Measurements from ENCODE around the gene PITX1.

Gene PITX1

DNA sequence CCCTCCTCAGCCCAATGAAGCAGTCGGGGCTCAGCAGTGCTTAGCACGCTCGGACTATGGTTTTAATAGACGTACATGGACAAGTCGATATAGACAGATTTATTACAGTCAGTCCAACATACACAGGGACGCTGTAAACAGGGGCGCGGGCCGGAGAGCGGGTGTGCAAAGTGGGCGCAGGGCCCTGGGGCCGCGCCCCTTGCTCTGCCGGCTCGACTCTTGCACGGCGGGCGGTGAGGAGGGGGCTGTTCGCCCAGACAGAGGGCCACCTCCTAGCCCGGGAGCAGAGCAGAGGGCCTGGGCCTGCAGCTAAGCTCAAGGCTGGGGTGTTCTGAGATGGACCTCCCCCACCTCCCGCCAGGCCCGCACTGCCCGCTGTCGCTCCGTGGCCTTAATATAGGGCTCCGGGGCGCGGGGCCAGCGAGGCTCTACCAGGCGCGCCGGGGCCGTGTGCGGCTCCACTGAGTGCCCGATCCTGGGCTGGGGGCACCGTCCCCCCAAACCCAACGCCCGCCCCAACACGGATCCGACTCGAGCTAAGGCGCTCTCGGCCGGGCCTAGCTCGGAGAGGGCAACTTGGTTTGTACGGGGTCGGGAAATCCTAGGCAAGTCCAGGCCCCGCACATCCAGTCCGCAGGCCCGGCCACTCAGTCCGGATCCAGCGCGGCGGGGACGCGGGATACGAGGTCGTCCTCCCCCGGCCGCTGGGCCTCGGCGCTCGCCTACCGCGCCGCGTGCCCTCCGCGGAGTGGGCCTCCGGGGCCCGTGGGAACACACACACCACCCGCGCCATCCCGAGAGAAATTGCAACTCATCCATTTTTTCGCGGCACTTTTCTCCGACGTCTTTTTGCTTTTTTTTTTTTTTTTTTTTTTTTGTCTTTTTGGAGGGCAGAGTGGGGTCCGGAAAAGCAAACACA lies 6.1 kb downstream of the PITX1 start:
- no peak for DNase-seq

DNA sequence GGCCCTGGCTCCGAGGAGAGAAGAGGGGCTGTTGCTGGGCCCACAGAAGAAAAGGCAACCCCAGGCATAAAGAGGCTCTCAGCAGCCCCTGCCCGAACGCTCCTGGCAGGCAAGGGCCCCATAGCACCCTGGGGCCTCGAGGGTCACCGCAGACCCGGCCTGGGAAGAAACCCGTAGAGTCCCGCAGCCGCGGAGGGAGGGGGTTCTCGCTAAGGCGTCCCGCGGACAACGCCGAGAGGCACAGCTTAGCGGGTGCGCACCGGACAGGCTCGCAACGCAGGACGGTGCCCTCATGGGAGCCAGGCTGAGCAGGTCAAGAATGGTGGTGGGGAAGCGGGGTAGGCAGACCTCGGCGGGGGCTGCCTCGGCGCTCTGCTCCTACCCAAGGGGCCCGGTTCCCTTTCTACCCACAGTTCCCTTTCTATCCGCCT lies 6.7 kb downstream of the PITX1 start:
- DNase-seq = no peak

DNA sequence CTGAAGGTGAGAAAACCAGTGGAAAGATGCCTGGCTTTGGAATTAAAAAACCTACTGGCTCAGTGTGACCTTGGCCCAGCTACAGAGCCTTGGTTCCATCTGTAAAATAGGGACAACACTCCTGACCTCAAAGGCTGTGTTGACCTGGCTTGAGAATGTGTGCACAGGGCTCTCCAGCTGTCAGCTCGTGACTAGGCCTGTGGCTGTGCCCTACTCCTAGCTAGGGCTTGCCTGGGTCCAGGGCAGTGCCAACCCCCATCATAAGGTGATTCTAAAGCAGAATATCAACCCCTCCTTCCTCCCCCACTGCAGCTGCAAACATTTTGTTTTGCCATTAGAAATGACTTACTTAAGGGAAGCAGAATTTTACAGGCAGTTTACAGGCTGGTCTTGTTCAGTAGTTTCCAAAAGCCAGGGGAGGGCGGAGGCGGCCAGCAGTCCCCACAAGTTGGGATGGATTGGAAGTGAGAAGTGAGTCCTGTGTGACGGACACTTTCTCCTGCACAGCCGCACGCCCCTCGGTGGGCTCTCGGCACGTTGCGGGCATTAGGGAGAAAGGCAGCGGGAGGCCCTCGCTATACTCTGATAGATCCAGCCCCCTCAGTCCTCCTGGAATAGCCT lies 7.3 kb downstream of the PITX1 start:
- no peak for DNase-seq

DNA sequence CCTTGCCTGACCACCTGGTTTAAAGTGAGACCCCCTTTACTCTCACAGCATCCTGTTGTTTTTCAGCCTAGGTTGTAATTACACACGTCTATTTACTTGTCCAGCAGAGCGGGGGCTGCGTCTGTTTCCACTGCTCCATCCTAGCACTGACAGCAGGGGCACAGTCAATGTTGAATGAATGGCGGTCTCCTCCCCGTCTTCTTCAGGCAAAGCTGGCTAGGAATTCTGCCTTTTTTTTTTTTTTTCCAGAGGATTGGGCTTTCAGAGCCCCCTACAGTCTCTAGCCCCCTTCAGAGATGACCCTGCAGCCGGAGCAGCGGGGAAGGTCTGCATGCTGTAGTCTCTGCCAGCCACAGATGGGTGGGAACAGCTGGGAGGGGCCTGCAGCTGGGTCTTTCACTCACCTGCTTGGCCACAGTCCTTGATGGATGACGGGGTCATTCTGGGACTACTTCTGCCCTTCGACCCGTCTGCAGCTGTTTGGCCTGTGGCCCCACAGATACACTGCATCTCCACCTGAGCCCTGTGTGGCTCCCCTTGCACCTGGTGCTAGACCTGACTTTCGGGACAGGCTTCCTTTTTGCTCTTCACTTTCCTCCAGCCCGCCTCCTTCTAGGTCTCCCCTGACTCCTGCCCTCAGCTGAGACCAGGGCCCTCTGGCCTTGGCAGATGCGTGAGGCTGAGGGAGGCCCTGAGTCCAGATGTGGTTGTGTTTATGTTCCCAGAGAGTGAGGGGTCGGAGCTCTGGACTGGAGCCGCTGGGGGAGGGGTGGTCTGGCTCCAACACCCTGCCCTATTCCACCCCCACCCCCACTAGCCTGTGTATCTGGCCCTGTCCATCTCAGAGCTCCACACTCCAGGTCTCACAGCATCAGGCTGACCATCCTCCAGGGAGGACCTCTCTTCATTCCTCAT lies 8.0 kb downstream of the PITX1 start:
- DNase-seq = no peak

DNA sequence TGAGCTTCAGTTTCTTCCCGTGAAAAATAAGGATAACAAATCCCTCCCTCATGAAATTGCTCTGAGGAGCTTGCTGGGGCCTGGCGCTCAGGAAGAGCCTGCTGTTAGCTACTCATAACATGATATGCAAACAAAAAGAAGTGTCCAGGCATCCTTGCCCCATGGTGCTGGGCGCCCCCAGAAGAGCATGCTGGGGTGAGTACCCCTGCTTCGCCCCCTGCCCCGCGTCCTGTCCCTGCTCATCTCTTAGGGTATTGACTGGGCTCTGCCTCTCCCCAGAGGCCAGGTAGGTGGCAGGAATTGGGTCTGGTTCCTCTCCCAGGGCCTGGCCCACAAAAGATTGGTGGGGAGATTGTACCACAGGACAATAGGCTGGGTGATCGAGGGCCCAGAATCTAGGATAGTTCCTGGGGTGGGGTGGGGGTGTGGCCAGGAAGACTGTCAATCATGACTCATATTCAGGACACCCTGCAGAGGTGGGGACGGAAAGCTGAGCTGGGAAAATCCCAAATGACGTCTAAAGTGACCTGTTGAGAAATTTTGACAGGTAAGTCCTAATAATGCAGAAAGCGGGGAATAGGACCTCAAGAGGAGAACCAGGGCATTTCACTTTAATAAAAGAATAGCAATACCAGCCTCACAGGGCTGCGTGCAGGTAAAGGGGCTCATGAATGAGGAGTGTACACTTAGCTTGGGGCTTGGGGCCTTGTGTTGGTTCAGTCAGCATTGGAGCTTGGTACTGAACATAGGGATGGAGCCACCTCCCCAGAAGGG lies 8.9 kb downstream of the PITX1 start:
- DNase-seq = no peak

DNA sequence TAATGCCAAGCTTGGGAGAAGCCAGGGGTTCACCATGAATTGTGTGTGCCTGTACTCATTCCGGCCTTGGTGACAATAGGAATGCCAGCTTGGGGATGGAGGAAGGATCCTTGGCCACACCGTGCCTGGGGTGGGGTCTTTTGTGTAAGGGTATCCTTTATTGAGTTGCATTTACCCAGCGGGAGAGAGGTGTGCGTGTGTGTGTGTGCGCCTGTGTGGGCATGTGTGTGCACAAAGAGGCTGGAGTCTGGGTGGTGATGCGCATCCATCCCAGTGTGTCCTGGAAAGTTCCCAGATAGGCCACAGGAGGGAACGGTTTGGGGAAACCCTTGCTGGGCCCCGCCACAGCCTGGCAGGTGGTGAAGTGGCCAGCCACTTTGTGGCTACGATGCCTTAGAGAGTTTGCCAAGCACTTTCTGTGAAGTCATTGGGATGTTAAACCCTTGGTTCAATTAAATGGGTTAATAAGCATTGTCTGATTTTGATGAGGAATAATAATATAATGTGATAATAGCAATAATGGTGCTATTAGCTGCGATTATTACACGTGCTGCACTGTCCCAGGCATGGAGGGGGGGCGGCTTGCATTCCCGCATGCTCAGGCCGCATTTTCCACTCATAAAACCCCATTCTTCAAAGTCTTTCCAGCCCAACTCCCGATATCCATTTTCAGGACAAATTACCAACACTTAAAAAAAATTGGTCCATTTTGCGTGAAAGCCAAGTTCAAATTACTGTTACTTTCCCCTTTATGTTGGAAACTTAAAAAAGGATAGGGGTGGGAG lies 13.7 kb downstream of the PITX1 start:
- no peak for DNase-seq

DNA sequence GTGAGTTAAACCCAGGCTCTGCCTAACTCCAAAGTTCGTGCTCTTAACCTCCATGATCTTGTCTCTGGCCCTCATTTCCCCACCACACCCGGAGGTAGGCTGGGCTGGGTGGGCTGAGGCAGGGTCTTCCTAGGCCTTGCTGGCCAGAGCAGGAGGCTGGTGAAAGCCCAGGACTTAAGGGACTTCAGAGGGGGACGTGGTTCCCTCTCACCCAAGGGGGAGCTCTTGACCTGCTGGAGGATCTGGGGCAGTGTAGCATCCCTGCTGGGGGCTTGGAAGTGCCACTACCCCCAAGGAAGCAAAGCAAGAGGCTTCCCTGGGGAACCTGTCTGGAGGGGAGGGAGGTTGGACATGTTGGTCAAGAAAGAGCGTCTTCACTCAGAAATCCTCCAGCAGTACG lies 14.7 kb downstream of the PITX1 start:
- no peak for DNase-seq

DNA sequence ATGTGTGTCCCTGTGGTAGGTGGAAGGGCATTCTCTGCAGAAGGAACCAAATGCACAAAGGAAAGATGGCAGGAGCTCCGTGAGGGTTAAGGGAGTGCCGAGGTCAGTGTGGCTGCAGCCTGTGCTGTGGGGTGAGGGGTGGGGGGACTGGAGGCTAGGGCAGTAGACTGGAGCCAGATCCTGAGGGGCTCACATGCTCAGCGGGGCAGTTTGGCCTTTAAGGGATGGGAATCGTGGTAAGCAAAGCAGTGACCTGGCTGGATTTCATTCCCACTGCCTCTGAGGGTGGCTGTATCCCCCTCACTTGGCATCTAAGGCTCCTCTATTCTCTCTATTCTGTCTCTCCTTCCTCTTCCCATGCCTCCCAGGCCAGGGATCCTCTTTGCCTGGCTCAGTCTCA lies 15.6 kb downstream of the PITX1 start:
- DNase-seq = no peak

DNA sequence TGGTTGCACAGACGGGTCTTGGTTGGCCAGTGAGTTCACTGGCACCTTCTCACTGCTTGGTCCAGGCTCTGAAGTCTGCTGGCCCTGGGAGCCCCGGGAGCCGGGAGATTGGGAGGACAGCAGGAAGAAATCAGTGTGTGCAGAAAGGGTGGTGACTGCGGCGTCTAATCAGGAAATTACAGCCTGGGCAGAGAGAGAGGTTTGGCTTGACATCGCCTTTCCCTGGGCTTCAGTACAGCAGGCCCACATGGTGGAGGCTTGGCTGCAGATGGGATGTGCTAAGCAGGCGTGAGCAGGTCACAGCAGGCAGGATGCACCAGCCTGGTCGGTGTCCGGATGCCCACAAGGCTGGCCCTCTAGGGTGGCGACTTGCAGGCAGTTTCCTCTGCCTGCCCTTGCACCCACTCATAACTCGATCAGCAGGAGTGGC lies 17.2 kb downstream of the PITX1 start:
- no peak for DNase-seq

DNA sequence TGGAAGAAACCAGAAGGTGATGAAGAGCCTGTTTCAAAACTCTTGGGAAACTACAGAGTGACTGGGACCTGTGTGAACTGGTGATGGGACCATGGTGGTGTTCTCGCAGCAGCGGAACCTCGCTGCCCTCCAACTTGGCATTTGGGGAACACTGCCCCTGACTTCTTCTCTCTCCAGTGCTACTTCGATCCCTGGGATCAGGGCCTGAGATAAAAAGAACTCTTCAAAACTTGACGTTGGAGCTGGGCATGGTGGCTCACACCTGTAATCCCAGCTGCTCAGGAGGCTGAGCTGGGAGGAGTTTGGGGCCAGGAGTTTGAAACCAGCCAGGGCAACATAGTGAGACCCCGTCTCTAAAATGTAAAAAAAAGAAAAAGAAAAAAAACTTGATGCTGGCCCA lies 18.1 kb downstream of the PITX1 start:
- DNase-seq = no peak

DNA sequence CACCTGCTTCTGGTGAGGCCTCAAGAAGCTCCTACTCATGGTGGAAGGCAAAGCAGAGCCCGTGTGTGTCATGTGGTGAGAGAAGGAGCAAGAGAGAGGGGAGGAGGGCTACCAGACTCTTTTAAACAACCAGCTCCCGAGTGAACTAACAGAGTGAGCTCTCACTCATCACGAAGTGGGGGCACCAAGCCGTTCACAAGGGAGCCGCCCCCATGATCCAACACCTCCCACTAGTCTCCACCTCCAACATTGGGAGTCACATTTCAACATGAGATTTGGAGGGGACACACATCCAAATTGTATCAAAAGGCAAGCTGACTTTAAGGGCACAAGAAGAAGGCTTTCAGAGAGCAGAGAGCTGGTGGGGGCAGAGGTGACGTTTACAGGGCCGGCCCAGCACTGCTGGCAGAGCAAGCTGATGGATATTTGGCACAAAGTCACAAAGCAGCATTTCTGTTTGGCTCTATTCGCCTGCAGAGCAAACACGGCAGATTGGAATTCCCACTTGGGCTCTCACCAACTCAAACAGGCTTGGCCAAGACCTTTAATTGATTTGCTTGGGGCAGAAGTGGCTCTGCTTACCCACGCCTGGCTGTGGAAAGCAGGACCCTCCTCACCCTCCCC lies 20.0 kb downstream of the PITX1 start:
- DNase-seq = no peak

DNA sequence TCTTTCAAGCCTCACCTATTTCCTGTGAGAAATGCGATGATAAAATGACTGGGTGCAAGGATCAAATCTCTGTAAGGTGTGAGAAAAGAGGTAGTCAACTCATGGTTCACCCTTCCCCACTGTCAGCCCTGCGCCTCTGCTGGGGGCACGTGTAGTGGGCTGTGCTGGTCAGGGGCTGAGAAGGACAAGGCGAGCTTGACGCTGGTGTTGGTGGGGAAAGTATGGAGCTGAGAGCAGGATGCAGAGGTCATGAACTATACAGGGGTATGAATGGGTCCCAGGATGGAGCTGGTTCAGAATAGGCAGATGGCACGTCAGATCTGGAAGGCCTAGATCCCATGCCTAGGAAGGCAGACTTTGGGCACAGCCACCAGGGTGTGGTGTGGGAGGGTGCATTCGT lies 20.6 kb downstream of the PITX1 start:
- DNase-seq = no peak

DNA sequence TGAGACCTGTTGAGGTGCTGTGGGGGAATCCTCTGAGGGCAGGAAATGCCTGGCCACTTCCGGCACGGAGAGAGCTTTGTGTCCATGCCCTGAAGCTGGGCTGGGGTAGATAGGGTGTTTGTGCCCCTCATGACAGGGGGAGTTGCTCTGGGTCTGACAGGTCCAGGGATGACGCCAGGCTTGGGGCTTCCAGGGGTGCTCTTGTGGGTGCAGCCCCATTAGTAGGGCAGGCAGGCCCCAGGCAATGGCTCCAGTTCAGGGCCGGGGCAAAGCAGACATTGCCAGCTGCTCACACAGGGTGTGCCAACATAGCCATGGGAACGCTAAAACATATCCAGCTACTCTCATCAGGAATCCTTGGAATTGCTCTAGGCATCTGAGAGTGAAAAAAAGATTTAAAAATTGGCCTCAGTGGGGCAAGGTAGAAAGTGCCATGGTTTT lies 21.1 kb downstream of the PITX1 start:
- DNase-seq = no peak

DNA sequence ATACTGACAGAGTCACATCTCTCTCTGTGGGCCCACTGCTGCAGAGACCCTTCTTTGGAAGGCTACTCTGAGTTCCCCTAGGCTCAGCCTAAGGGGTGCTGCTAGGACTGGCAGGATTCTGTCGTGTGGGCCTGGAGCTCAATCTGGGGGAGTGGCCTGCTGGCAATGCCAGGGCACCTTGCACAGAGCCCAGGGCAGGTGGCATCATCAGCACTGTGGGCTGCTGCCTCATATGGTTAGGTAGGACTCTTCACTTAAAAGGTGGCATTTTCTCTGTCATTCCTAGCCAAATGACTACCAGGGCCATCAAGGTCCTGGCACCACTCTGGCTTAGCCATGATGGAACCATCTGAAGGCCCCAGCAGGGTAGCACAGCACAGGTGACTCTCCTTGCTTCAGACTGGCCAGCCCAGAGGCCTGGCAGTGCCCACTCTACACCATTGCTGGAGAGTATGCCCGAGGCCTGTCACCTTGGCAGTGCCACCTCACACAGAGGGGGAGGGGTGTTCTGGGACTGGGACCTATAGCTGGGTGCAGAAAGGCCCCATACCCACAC lies 21.9 kb downstream of the PITX1 start:
- DNase-seq = no peak

DNA sequence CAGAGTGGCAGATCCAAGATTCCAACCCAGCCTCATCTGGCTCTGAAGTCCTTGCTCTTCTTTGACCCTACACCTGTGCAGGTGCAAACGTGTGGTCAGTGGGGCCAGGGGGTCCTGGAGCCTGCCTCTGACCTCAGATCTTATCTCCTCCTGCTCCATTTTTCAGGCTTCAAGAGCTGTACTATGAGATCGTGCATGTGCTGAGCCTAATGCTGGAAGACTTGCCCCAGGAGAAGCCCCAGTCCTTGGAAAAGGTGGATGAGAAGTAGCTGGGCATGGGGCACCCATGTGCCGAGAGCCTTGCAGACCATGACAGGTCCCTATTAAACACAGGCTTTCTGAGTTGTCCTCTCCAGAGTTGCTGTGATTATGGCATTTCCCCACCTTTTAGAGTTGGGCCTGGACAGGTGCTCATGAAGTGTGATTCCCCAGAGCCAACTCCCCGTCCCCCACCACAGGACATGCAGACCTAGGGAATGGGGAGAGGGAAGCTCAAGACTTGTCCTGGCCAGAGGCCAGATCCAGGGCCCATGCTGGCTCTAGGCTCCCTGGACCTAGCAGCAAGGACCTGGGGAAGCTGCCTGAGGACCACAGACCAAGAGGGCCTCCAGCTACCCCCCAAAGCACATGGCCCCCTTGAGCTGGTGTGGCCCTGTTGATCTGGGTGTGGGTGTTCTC lies 22.5 kb downstream of the PITX1 start:
- no peak for DNase-seq

DNA sequence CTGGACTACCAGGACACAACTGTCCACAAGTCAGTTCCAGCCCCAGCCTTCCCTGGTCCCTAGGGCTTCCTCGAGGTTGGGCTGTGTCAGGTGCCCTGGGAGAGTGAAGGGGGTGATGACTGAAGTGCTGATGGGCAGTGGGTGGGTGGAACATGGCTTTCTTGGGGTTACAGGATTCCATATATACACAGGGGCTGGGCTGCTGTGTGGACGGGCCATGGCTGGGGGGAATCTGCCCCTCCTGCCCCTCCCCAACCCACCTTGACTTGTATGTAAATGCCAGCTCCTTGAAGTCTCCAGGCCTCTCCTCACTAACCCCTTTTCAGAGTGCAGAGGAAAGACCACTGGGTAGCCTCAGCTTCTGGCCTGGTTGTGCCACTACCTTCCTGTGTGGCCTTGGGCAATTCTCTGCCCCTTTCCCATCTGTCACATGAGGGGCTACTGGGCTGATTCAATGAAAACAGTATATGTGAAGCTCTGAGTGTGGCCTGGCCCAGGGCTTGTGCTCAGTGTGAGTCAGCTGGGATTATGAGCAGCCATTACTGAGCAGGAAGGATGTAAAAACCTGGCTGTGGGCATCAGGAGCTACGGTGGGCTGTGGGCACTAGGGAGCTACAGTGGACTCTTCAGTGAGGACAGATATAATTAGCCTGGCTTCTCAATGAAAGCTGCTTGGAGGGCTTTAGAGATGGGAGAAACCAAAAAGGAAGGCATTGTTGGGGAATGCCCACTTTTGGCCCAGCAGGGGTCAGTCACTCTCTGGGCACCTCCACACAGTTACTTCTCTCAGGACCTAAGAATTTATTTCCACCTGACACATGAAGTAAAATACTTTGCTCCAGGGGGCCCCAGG lies 23.3 kb downstream of the PITX1 start:
- no peak for DNase-seq

DNA sequence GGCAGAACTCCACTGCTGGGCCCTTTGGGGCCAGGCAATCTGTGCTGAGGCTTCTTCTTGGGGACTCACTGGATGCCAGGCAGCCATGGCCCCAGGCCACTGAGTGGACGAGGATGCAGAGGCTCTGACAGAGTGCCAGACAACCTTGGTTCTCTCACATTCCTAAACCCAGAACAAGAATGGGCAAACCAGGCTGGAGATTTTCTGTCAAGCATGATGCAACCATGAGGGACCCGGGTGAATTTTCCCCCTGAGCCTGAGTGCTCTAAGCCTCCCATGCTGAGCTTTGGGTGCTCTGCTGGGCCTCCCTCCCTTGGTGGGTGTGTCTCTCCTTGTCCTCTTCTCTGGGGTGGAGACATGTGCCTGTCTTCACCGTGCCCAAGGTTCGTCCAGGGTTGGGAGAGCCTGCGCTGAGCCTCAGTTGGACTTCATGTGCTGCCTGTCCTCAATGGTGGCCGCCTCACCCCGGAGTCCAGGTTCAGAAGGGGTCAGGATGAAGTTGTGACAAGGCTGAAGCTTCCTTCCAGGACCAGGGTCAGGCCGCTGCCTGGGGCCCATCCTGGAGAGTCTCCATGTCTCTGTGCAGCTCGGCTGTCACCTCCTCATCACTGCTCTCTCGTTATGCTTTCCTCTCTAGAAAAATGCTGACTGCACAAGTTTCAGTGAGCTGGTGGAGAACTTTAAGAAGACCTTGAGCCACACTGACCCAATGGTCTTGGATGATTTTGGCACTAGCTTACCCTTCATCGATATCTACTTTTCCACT lies 24.1 kb downstream of the PITX1 start:
- DNase-seq = no peak

DNA sequence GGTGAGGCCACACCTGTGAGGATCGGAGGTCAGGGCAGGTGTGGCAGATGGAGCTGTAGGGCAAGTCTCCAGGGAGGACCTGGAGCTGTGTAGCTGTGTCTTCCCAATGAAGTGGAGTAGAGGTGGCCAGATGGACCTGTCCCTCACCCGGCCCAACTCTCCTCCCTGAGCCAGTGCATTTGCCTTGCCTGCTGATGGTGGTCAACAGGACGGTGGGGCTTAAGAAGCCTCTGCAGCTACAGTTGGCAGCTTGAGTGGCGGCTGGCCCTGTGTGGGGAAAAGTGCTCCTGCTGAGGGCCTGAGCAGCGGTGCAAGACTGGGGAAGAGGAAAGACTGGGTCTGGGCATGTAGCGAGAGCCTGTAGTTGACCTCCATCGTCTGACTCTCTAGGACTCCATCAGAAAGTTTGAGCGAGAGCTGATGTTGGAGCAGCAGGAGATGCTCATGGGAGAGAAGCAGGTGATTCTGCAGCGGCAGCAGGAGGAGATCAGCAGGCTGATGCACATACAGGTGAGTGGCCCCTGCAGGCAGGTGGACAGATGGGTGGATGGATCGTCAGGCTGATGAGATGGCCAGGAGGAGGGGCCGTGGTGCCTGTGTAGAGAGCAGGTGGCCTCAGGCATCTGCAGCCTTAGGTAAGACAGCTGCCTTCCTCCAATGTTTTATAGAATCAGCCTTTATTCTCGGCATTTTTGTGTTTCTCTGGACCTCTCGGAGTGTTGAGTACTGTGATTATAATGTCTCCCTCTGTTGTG lies 24.9 kb downstream of the PITX1 start:
- no peak for DNase-seq
